Skeletal muscle cell (primary cell): ENCODE data around the gene CENPF.
"Not testable (repeated sequence)": the region's sequence is repeated elsewhere in the genome, so short reads cannot be mapped to it uniquely, and the experiment has no call there.

Experiments used
- DNase-seq: peaks from one replicate; pipeline ENCODE4 v3.0.0-alpha.2; 2010; ENCODE audit warnings: low read depth
- H3K4me3 ChIP-seq: 2 replicates; pipeline ENCODE4 v1.5.1; 2011; ENCODE audit warnings: low read depth, mild to moderate bottlenecking, control low read depth, low read length, moderate library complexity

The CENPF gene

GRCh38 chr1:214582289-214582891 lies 20.6 kb upstream of the CENPF start:
- no peak for DNase-seq
- H3K4me3 ChIP-seq: no peak overlapping the region

GRCh38 chr1:214583113-214583512 lies 19.9 kb upstream of the CENPF start:
- no peak overlapping the region for H3K4me3 ChIP-seq
- DNase-seq: no peak

- H3K4me3 ChIP-seq: no peak overlapping the region
- no peak for DNase-seq
These were observed 19.0 kb upstream of the CENPF start for GRCh38 chr1:214583824-214584554.

- DNase-seq: peak; percentile 33
- H3K4me3 ChIP-seq: no peak overlapping the region
These were observed 17.9 kb upstream of the CENPF start for GRCh38 chr1:214584805-214585766.

GRCh38 chr1:214586621-214587020 lies 16.4 kb upstream of the CENPF start:
- no peak for DNase-seq
- H3K4me3 ChIP-seq: no peak overlapping the region

- DNase-seq: no peak
- H3K4me3 ChIP-seq: no peak overlapping the region
These were observed 15.8 kb upstream of the CENPF start for GRCh38 chr1:214587165-214587564.

- H3K4me3 ChIP-seq: no peak overlapping the region
- DNase-seq: no peak
These were observed 13.9 kb upstream of the CENPF start for GRCh38 chr1:214588963-214589597.

GRCh38 chr1:214590696-214591095 lies 12.3 kb upstream of the CENPF start:
- no peak overlapping the region for H3K4me3 ChIP-seq
- no peak for DNase-seq

GRCh38 chr1:214591918-214592317 lies 11.1 kb upstream of the CENPF start:
- H3K4me3 ChIP-seq, DNase-seq: not testable (repeated sequence)

GRCh38 chr1:214593158-214593557 lies 9.8 kb upstream of the CENPF start:
- no peak for DNase-seq
- H3K4me3 ChIP-seq: no peak overlapping the region

GRCh38 chr1:214603819-214604252 lies 841 bp downstream of the CENPF start:
- DNase-seq: no peak
- peak overlapping the region; percentile 56 for H3K4me3 ChIP-seq

GRCh38 chr1:214604523-214604922 lies 1.5 kb downstream of the CENPF start:
- H3K4me3 ChIP-seq: peak overlapping the region; percentile 56
- DNase-seq: no peak

- not testable (repeated sequence) for DNase-seq, H3K4me3 ChIP-seq
These were observed 2.5 kb downstream of the CENPF start for GRCh38 chr1:214605484-214605883.

GRCh38 chr1:214605933-214606925 lies 3.2 kb downstream of the CENPF start:
- not testable (repeated sequence) for H3K4me3 ChIP-seq, DNase-seq

GRCh38 chr1:214607492-214608215 lies 4.7 kb downstream of the CENPF start:
- not testable (repeated sequence) for H3K4me3 ChIP-seq

GRCh38 chr1:214608216-214608783 lies 5.3 kb downstream of the CENPF start:
- not testable (repeated sequence) for H3K4me3 ChIP-seq, DNase-seq

More at GRCh38 chr1:214607492-214608215, 4.7 kb downstream of the CENPF start:
- not testable (repeated sequence) for DNase-seq

GRCh38 chr1:214608817-214609216 lies 5.8 kb downstream of the CENPF start:
- DNase-seq, H3K4me3 ChIP-seq: not testable (repeated sequence)
